ENCODE results near the gene PCYOX1L.
A peak's percentile ranks its signal among the peaks of the same experiment; 100 is the strongest.

PCYOX1L gene

GRCh38 chr5:149357370-149358293 lies at the start of gene PCYOX1L:
Gene PCYOX1L, plus strand, starts transcription at chr5:149358046. Its CDS starts 23 bp downstream, at chr5:149358069.
- peaks cover 13% of the 10 kb centered on the region for H3K4me1 ChIP-seq (ENCODE audit: insufficient read depth, low read length)
- H3K4me3 ChIP-seq (ENCODE audit: low read depth in 1 of 2, low read length in 2 of 2): peak within 1 kb of the TSS; percentile 63 to 79
- H3K27me3 ChIP-seq (ENCODE audit: control insufficient read depth in 1 of 2, insufficient read depth in 2 of 2, low read length in 2 of 2): no peaks in the 10 kb centered on the region
- H3K36me3 ChIP-seq (ENCODE audit: insufficient read depth, low read length): peaks cover 4% of the 10 kb centered on the region
- peak within 1 kb of the TSS; percentile 67 for H3K27ac ChIP-seq (ENCODE audit: low read depth, low read length)
- no peaks in the 10 kb centered on the region for H3K9me3 ChIP-seq (ENCODE audit: low read length)
- no peak within 1 kb of the TSS for H3K9ac ChIP-seq (ENCODE audit: low read length)

GRCh38 chr5:149309354-149309753 lies 48.5 kb upstream of the PCYOX1L start:
- no peaks in the 10 kb centered on the region for H3K27me3 ChIP-seq (ENCODE audit: control insufficient read depth in 1 of 2, insufficient read depth in 2 of 2, low read length in 2 of 2)
- H3K27ac ChIP-seq (ENCODE audit: low read depth, low read length): no peak overlapping the region
- H3K4me3 ChIP-seq (ENCODE audit: low read depth in 1 of 2, low read length in 2 of 2): no peak overlapping the region
- H3K36me3 ChIP-seq (ENCODE audit: insufficient read depth, low read length): no peaks in the 10 kb centered on the region
- no peaks in the 10 kb centered on the region for H3K4me1 ChIP-seq (ENCODE audit: insufficient read depth, low read length)
- H3K9me3 ChIP-seq (ENCODE audit: low read length): no peaks in the 10 kb centered on the region
- no peak overlapping the region for H3K9ac ChIP-seq (ENCODE audit: low read length)

GRCh38 chr5:149310488-149310887 lies 47.4 kb upstream of the PCYOX1L start:
- no peaks in the 10 kb centered on the region for H3K4me1 ChIP-seq (ENCODE audit: insufficient read depth, low read length)
- H3K4me3 ChIP-seq (ENCODE audit: low read depth in 1 of 2, low read length in 2 of 2): no peak overlapping the region
- H3K27me3 ChIP-seq (ENCODE audit: control insufficient read depth in 1 of 2, insufficient read depth in 2 of 2, low read length in 2 of 2): no peaks in the 10 kb centered on the region
- H3K9ac ChIP-seq (ENCODE audit: low read length): no peak overlapping the region
- no peaks in the 10 kb centered on the region for H3K9me3 ChIP-seq (ENCODE audit: low read length)
- H3K27ac ChIP-seq (ENCODE audit: low read depth, low read length): no peak overlapping the region
- no peaks in the 10 kb centered on the region for H3K36me3 ChIP-seq (ENCODE audit: insufficient read depth, low read length)

DNA sequence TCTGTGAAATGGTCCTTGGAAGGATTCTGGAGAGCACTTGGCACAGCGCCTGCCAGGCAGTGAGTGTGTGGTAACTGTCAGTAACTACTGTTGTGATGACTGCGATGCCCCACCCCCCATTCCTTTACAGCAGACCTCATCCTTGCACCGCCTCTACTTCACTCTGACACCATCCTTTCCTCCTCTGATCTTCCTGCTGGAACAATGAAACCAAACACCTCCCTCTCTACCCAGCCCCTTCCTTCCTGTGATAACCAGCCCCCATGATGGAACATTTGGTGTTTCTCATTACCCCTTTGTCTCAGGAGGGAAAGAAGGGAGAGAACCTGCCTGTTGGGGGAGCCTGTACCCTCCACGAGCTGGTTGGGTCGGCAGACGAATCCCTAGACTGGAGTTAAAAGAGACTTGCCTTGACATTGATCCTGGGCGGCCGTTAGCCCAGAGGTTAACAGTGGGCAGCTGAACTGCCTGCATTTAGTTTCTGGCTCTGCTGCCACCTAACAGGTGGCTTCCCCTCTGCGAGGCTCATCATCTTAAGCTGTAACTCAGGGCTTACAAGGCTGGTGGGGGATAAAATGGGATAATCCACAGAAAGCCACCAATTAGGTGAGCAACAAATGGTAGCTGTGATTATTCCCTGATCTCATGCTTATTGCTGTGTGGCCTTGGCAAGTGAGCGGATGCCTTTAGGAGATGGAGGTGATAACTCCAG lies 46.7 kb upstream of the PCYOX1L start:
- no peaks in the 10 kb centered on the region for H3K36me3 ChIP-seq (ENCODE audit: insufficient read depth, low read length)
- H3K27me3 ChIP-seq (ENCODE audit: control insufficient read depth in 1 of 2, insufficient read depth in 2 of 2, low read length in 2 of 2): no peaks in the 10 kb centered on the region
- no peaks in the 10 kb centered on the region for H3K9me3 ChIP-seq (ENCODE audit: low read length)
- H3K9ac ChIP-seq (ENCODE audit: low read length): no peak overlapping the region
- no peaks in the 10 kb centered on the region for H3K4me1 ChIP-seq (ENCODE audit: insufficient read depth, low read length)
- no peak overlapping the region for H3K4me3 ChIP-seq (ENCODE audit: low read depth in 1 of 2, low read length in 2 of 2)
- H3K27ac ChIP-seq (ENCODE audit: low read depth, low read length): no peak overlapping the region

DNA sequence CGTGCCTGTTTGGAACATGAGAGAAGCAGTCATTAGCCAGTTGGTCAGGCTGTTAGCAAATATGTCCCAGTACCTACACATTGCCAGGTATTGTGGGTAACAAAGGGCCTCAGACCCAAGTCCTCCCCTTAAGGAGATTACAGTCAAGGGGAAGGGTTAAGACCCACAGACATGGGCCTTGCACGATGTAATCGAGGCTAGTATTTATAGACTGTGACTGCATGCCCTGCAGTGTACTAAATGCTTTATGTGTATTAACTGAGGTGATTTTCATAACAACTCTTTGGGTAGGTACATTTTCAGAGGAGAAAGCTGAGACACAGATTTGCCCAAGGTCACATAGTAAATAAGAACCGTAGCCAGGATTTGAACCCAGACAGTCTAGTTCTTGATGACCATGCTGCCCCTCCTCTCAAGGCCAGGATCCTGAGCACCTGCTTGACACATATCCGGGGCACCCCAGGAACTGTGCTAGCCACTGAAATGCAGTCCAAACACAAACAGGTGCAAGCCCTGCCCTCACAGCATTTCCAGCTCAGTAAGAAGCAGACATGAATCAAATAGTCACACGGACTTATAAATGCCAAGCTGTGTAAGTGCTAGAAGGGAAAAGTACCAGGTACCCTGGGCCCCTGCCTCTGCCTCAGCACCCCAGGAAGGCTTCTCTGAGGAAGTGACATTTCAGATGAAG lies 44.5 kb upstream of the PCYOX1L start:
- no peak overlapping the region for H3K9ac ChIP-seq (ENCODE audit: low read length)
- H3K9me3 ChIP-seq (ENCODE audit: low read length): no peaks in the 10 kb centered on the region
- no peaks in the 10 kb centered on the region for H3K27me3 ChIP-seq (ENCODE audit: control insufficient read depth in 1 of 2, insufficient read depth in 2 of 2, low read length in 2 of 2)
- H3K4me3 ChIP-seq (ENCODE audit: low read depth in 1 of 2, low read length in 2 of 2): no peak overlapping the region
- H3K27ac ChIP-seq (ENCODE audit: low read depth, low read length): no peak overlapping the region
- no peaks in the 10 kb centered on the region for H3K36me3 ChIP-seq (ENCODE audit: insufficient read depth, low read length)
- H3K4me1 ChIP-seq (ENCODE audit: insufficient read depth, low read length): peaks cover 6% of the 10 kb centered on the region

- H3K27me3 ChIP-seq (ENCODE audit: control insufficient read depth in 1 of 2, insufficient read depth in 2 of 2, low read length in 2 of 2): no peaks in the 10 kb centered on the region
- H3K9ac ChIP-seq (ENCODE audit: low read length): no peak overlapping the region
- H3K4me3 ChIP-seq (ENCODE audit: low read depth in 1 of 2, low read length in 2 of 2): no peak overlapping the region
- H3K36me3 ChIP-seq (ENCODE audit: insufficient read depth, low read length): no peaks in the 10 kb centered on the region
- peaks cover 6% of the 10 kb centered on the region for H3K4me1 ChIP-seq (ENCODE audit: insufficient read depth, low read length)
- no peak overlapping the region for H3K27ac ChIP-seq (ENCODE audit: low read depth, low read length)
- no peaks in the 10 kb centered on the region for H3K9me3 ChIP-seq (ENCODE audit: low read length)
Measured at GRCh38 chr5:149314571-149315111, 43.2 kb upstream of the PCYOX1L start.

DNA sequence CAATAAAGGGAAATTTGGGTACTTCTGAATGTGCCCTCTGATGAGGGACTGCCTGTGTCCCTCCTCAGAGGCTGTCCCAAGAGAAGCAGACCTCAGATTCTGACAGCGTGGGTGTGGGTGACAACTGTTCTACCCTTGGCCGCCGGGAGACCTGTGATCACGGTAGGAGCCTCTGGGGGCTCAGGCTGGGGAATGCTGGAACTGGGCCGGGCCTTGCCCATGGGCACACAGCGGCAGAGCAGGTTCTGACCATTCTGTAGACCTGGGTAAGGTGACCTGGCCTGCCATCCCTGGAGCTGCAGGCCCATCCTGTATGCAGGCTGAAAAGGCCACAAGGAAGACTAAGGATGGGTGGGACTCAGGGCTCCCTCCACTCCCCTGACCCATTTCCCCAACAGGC lies 42.1 kb upstream of the PCYOX1L start:
- Histone ChIP-seq H3K9me3 (ENCODE audit: low read length) (no peaks in the 10 kb centered on the region), H3K36me3 (ENCODE audit: insufficient read depth, low read length) (no peaks in the 10 kb centered on the region), H3K9ac (ENCODE audit: low read length) (no peak overlapping the region), H3K27ac (ENCODE audit: low read depth, low read length) (no peak overlapping the region), H3K4me1 (ENCODE audit: insufficient read depth, low read length) (peaks cover 16% of the 10 kb centered on the region), H3K4me3 (ENCODE audit: low read depth in 1 of 2, low read length in 2 of 2) (no peak overlapping the region), H3K27me3 (ENCODE audit: control insufficient read depth in 1 of 2, insufficient read depth in 2 of 2, low read length in 2 of 2) (no peaks in the 10 kb centered on the region)

- Histone ChIP-seq H3K4me1 (ENCODE audit: insufficient read depth, low read length) (peaks cover 23% of the 10 kb centered on the region), H3K27ac (ENCODE audit: low read depth, low read length) (no peak overlapping the region), H3K9ac (ENCODE audit: low read length) (no peak overlapping the region), H3K27me3 (ENCODE audit: control insufficient read depth in 1 of 2, insufficient read depth in 2 of 2, low read length in 2 of 2) (no peaks in the 10 kb centered on the region), H3K36me3 (ENCODE audit: insufficient read depth, low read length) (no peaks in the 10 kb centered on the region), H3K9me3 (ENCODE audit: low read length) (no peaks in the 10 kb centered on the region), H3K4me3 (ENCODE audit: low read depth in 1 of 2, low read length in 2 of 2) (no peak overlapping the region)
Measured at GRCh38 chr5:149317281-149318048, 40.4 kb upstream of the PCYOX1L start.

- Histone ChIP-seq H3K27me3 (ENCODE audit: control insufficient read depth in 1 of 2, insufficient read depth in 2 of 2, low read length in 2 of 2) (no peaks in the 10 kb centered on the region), H3K9ac (ENCODE audit: low read length) (no peak overlapping the region), H3K36me3 (ENCODE audit: insufficient read depth, low read length) (no peaks in the 10 kb centered on the region), H3K9me3 (ENCODE audit: low read length) (no peaks in the 10 kb centered on the region), H3K27ac (ENCODE audit: low read depth, low read length) (no peak overlapping the region), H3K4me3 (ENCODE audit: low read depth in 1 of 2, low read length in 2 of 2) (no peak overlapping the region), H3K4me1 (ENCODE audit: insufficient read depth, low read length) (peaks cover 23% of the 10 kb centered on the region)
Measured at GRCh38 chr5:149319174-149319573, 38.7 kb upstream of the PCYOX1L start.

- Histone ChIP-seq H3K27me3 (ENCODE audit: control insufficient read depth in 1 of 2, insufficient read depth in 2 of 2, low read length in 2 of 2) (no peaks in the 10 kb centered on the region), H3K9ac (ENCODE audit: low read length) (no peak overlapping the region), H3K9me3 (ENCODE audit: low read length) (no peaks in the 10 kb centered on the region), H3K36me3 (ENCODE audit: insufficient read depth, low read length) (no peaks in the 10 kb centered on the region), H3K27ac (ENCODE audit: low read depth, low read length) (peak overlapping the region; percentile 59), H3K4me3 (ENCODE audit: low read depth in 1 of 2, low read length in 2 of 2) (peak overlapping the region in 1 of 2 donors; percentile 15), H3K4me1 (ENCODE audit: insufficient read depth, low read length) (peaks cover 23% of the 10 kb centered on the region)
Measured at GRCh38 chr5:149320791-149321330, 37.0 kb upstream of the PCYOX1L start.

All from muscle layer of colon (tissue), 2 donors.